Testis (tissue), 3 donors: Measurements from ENCODE around the gene SLC1A1. TPM values are rescaled to one million over a fixed set of nuclear protein-coding genes. Genes with fewer than 3 reads are reported as not detected.
"Not testable (repeated sequence)": the region's sequence is repeated elsewhere in the genome, so short reads cannot be mapped to it uniquely, and the experiment has no call there.

ENCODE experiments used
- DNase-seq: peaks from one replicate; pipeline ENCODE4 v3.0.0-alpha.2; 2019
- H3K27ac ChIP-seq, 2 donors: fragments of 200-600 bp; sonication (generic); one replicate each; pipeline ENCODE4 v1.5.1; 2019
- H3K27me3 ChIP-seq: fragments of 200-600 bp; sonication (generic); one replicate; pipeline ENCODE4 v1.5.1; 2019
- H3K36me3 ChIP-seq: fragments of 200-600 bp; sonication (generic); one replicate; pipeline ENCODE4 v1.5.1; 2017; ENCODE audit warnings: low read depth; ENCODE audit errors: missing control alignments
- H3K4me1 ChIP-seq: fragments of 200-600 bp; sonication (generic); one replicate; pipeline ENCODE4 v1.5.1; 2019
- H3K4me3 ChIP-seq, 2 donors: fragments of 200-600 bp; sonication (generic); one replicate each; pipeline ENCODE4 v1.5.1; 2017 to 2019
- H3K9me3 ChIP-seq: fragments of 200-600 bp; sonication (generic); one replicate; pipeline ENCODE4 v1.5.1; 2017
- POLR2A ChIP-seq: fragments of 450-650 bp; IDR thresholded peaks from one replicate; pipeline ENCODE4 v1.6.1; 2017; ENCODE audit warnings: antibody characterized with exemption, mild to moderate bottlenecking, moderate library complexity
- WGBS, 2 donors: methylation state at CpG; one replicate each; pipeline ENCODE4 v1.1.5; 2018; 5-methylcytosine and 5-hydroxymethylcytosine counted together
- intact Hi-C: fragments of 100-400 bp; cut with DNase I; formaldehyde crosslinking; loops from one replicate; pipeline ENCODE4 v1.15.1; 2023; ENCODE audit warnings: low total_unique reads
- polyA plus RNA-seq: library from polyadenylated mRNA; stranded (reverse); fragments of 350-450 nt; fragmentation: Illumina TruSeq; extraction: RNeasy Lipid Tissue Mini Kit (QIAGEN cat#74804); gene quantifications from one replicate; pipeline ENCODE4 v1.2.3, GENCODE V29; 2014; ENCODE audit warnings: low read depth, low replicate concordance; ENCODE audit not compliant: insufficient read depth
- total RNA-seq, 2 donors: library from RNA; depleted of rRNA; stranded (reverse); fragments of >200 nt; gene quantifications; one replicate each; pipeline ENCODE4 v1.2.3, GENCODE V29; 2016
- TF ChIP-seq, protein P1 (sequence below), 3 experiments: fragments of 450-650 bp in 2 of 3; fragments of 200-600 bp in 1 of 3; sonication (generic) in 1 of 3; IDR thresholded peaks; one replicate each; pipeline ENCODE4 v1.5.1; 2016 to 2019; ENCODE audit warnings: antibody characterized with exemption in 3 of 3, mild to moderate bottlenecking in 2 of 3, moderate library complexity in 1 of 3

SLC1A1 gene
- total and polyA plus RNA-seq, 3 donors from 2014 or later, result 0.63 to 1.2 (median 1.1) TPM

DNA sequence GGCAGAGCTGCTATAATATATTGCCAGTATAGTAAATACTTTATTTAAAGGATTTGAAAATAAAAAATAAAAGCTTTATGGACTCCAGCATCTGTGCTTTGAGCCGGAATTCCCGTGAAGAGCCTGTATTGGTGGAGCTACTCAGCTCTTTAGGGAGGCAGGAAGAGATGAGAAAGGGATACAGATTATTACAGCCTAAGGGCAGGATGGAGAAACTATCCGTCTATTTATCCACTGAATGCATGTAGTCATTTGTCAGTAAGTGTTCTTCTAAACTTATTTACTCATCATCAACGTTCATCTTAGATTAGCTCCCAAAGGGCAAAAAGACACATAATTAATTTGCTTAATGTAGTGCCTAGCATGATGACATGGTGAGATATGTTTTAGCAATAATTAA, 48.4 kb downstream of the SLC1A1 start:
- H3K27me3 ChIP-seq, result no peaks in the 10 kb centered on the region
- no peak overlapping the region for H3K27ac ChIP-seq
- intact Hi-C loops, result no loop called here
- no peaks in the 10 kb centered on the region for H3K4me1 ChIP-seq
- no peaks in the 10 kb centered on the region for H3K36me3 ChIP-seq
- 66 to 74% methylated on average over 4 of the region's 4 CpGs for WGBS, 2 donors
- TF ChIP-seq, protein P1, sequence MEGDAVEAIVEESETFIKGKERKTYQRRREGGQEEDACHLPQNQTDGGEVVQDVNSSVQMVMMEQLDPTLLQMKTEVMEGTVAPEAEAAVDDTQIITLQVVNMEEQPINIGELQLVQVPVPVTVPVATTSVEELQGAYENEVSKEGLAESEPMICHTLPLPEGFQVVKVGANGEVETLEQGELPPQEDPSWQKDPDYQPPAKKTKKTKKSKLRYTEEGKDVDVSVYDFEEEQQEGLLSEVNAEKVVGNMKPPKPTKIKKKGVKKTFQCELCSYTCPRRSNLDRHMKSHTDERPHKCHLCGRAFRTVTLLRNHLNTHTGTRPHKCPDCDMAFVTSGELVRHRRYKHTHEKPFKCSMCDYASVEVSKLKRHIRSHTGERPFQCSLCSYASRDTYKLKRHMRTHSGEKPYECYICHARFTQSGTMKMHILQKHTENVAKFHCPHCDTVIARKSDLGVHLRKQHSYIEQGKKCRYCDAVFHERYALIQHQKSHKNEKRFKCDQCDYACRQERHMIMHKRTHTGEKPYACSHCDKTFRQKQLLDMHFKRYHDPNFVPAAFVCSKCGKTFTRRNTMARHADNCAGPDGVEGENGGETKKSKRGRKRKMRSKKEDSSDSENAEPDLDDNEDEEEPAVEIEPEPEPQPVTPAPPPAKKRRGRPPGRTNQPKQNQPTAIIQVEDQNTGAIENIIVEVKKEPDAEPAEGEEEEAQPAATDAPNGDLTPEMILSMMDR (IDR thresholded peaks at IDR 0.05), result no peak
- TF ChIP-seq POLR2A, result no peak
- no peak overlapping the region for H3K4me3 ChIP-seq
- no peak for DNase-seq
- H3K9me3 ChIP-seq, result no peaks in the 10 kb centered on the region

DNA sequence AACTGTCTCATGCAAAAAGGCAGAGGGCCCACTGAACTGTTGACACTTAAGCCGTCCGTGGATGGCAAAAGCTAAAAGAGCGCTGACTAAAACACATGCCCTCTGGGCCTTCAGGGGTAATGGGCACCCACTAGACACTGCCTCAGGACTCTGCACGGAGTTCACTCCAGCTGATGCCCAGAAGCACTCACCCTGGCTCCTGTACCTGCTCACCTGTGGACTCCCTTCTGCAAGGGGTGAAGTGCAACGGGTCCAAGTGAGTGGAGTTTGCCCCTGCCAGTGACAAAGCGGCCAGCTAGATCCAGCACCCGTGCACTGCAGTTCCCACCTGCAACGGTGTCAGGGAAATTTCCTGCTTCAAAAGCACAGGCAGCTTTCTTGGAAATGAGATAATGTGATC, 50.2 kb downstream of the SLC1A1 start:
- H3K27me3 ChIP-seq, result no peaks in the 10 kb centered on the region
- 94 to 100% methylated on average over 4 to 8 of the region's 8 CpGs for WGBS, 2 donors
- H3K9me3 ChIP-seq, result no peaks in the 10 kb centered on the region
- intact Hi-C loops, result no loop called here
- H3K4me3 ChIP-seq, result no peak overlapping the region
- H3K4me1 ChIP-seq, result no peaks in the 10 kb centered on the region
- no peak for DNase-seq
- no peaks in the 10 kb centered on the region for H3K36me3 ChIP-seq
- TF ChIP-seq, protein P1 (IDR thresholded peaks at IDR 0.05), result no peak
- TF ChIP-seq POLR2A, result no peak
- no peak overlapping the region for H3K27ac ChIP-seq

DNA sequence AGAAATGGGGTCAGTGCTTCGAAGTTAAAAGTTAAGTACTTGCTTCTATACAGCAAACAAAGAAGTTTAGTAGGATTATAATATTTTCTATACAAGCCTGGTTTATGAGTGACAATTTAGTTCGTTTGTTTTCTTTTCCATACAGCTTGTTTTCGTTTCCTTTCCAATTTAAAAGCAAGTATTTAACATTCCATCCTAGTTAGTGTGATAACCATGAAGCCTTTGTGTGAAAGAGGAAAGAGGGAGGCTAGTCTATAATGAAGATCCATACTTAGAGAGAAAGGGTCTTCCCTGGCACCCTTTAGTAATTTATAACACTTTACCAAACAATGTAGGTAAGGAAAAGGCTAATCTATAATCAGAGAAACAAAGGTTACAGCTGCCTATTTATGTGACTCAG, 51.0 kb downstream of the SLC1A1 start:
- Histone ChIP-seq H3K27me3 (no peaks in the 10 kb centered on the region), H3K27ac (no peak overlapping the region), H3K4me3 (no peak overlapping the region), H3K36me3 (no peaks in the 10 kb centered on the region), H3K4me1 (no peaks in the 10 kb centered on the region), H3K9me3 (no peaks in the 10 kb centered on the region)
- WGBS, 2 donors, result 63 to 75% methylated on average over 3 of the region's 3 CpGs
- no peak for TF ChIP-seq POLR2A
- TF ChIP-seq, protein P1 (IDR thresholded peaks at IDR 0.05), result no peak
- intact Hi-C loops, result no loop called here
- DNase-seq, result no peak

DNA sequence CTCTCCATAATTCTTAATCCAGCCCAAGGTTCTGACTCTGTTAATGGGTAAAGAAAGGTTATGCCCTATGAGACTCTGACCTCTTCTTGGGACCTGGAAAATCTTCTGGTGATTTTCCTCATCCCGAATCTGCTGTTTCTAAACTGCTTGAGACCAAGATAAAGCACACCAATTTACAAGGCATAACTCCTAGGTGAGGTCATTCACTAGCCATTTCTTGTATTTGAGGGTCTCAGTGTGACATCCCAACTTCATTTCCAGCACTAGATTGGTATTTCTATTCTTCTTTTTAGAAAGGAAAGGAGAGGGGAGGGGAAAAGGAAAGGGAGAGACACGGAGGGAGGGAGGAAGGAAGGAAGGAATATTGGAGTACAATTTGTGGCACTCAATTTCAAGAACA, 51.6 kb downstream of the SLC1A1 start:
- 41 to 51% methylated on average over 2 of the region's 2 CpGs for WGBS, 2 donors
- H3K4me1 ChIP-seq, result no peaks in the 10 kb centered on the region
- no peaks in the 10 kb centered on the region for H3K36me3 ChIP-seq
- no peak for TF ChIP-seq POLR2A
- TF ChIP-seq, protein P1 (IDR thresholded peaks at IDR 0.05), result no peak
- no peaks in the 10 kb centered on the region for H3K27me3 ChIP-seq
- no peak for DNase-seq
- no peak overlapping the region for H3K4me3 ChIP-seq
- H3K9me3 ChIP-seq, result no peaks in the 10 kb centered on the region
- H3K27ac ChIP-seq, result no peak overlapping the region
- intact Hi-C loops, result no loop called here

DNA sequence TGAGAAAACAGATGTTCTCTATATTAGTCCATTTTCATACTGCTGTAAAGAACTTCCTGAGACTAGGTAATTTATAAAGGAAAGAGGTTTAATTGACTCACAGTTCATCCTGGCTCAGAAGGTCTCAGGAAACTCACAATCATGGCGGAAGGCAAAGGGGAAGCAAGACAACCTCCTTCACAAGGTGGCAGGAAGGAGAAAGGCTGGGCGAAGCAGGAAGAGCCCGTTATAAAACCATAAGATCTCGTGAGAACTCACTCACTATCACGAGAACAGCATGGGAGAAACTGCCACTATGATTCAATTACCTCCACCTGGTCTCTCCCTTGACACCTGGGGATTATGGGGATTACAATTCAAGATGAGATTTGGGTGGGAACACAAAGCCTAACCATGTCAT, 54.4 kb downstream of the SLC1A1 start:
- H3K27me3 ChIP-seq, H3K4me1 ChIP-seq, DNase-seq, H3K27ac ChIP-seq, H3K4me3 ChIP-seq, H3K36me3 ChIP-seq, H3K9me3 ChIP-seq, intact Hi-C loops: not testable (repeated sequence)
- WGBS, 2 donors, result 84 to 86% methylated on average over 5 of the region's 5 CpGs
